ENCODE data around the gene TRIM59. TPM values are rescaled to one million over a fixed set of nuclear protein-coding genes. Genes with fewer than 3 reads are reported as not detected.

The TRIM59 gene
- total RNA-seq, 1 donor from 2014 or later: 39.0 TPM

- no peak for DNase-seq (ENCODE audit: low read depth, low spot score)
- Mint-ChIP-seq H3K4me1 (peaks cover 5% of the 10 kb centered on the region), H3K4me3 (no peak overlapping the region), H3K36me3 (ENCODE audit: low read depth) (no peaks in the 10 kb centered on the region), H3K27ac (ENCODE audit: unreplicated experiment) (no peak overlapping the region), H3K27me3 (ENCODE audit: low read depth) (no peaks in the 10 kb centered on the region), H3K9me3 (no peaks in the 10 kb centered on the region)
- no peak for TF ChIP-seq CTCF (conservative IDR thresholded peaks at IDR 0.05)
These were observed 56.8 kb downstream of the TRIM59 start for GRCh38 chr3:160392798-160393197.

GRCh38 chr3:160390565-160391138, 58.9 kb downstream of the TRIM59 start:
- Mint-ChIP-seq H3K27me3 (ENCODE audit: low read depth) (no peaks in the 10 kb centered on the region), H3K4me1 (no peaks in the 10 kb centered on the region), H3K9me3 (no peaks in the 10 kb centered on the region), H3K36me3 (ENCODE audit: low read depth) (no peaks in the 10 kb centered on the region), H3K4me3 (no peak overlapping the region), H3K27ac (ENCODE audit: unreplicated experiment) (no peak overlapping the region)
- DNase-seq (ENCODE audit: low read depth, low spot score): no peak
- no peak for TF ChIP-seq CTCF (conservative IDR thresholded peaks at IDR 0.05)

Small RNA genes lying within 50 kb of the gene (microRNA-seq; reads per million reads assigned to microRNA genes)
- gene MIR15B: 7,199 reads per million, percentile 92 among the genes with 10 or more reads in this experiment
- gene MIR16-2: 2,513 reads per million, percentile 87 among the genes with 10 or more reads in this experiment

Other genes with a start within 250 kb of the TRIM59 start
- 0.18 and 0.44 TPM in 2 replicates for gene C3orf80, start 224.4 kb downstream of the TRIM59 start, total RNA-seq
- 38.4 and 45.7 TPM in 2 replicates for gene IFT80, start 50.6 kb downstream of the TRIM59 start, total RNA-seq
- 175 and 180 TPM in 2 replicates for gene SMC4, start 50.1 kb downstream of the TRIM59 start, total RNA-seq
- gene KPNA4, start 115.8 kb upstream of the TRIM59 start, total RNA-seq: 57.8 and 66.7 TPM in 2 replicates
- not detected in 2 replicates for gene ARL14, start 227.4 kb upstream of the TRIM59 start, total RNA-seq

Measured in neural crest cell (in vitro differentiated cells).